Stimulated activated naive CD8-positive, alpha-beta T cell treated with anti-CD3 and anti-CD28 coated beads, Interleukin-15, Interleukin-2, amounts not matched to agents 100 U/mL and 50 U/mL, for 24 hours (primary cell): ENCODE results near the gene HCFC2.
A peak's percentile ranks its signal among the peaks of the same experiment; 100 is the strongest.
"Not testable (repeated sequence)": the region's sequence is repeated elsewhere in the genome, so short reads cannot be mapped to it uniquely, and the experiment has no call there.

Experiments used
- ATAC-seq: fragments of 150-1000 bp; cut with Tn5 transposase; one replicate; pipeline ENCODE4 v1.10.0; 2021
- DNase-seq: peaks from one replicate; pipeline ENCODE4 v3.0.0; 2021

Gene HCFC2

GRCh38 chr12:104064031-104064841, at the start of gene HCFC2:
HCFC2 (plus strand) TSS chr12:104064531; CDS start chr12:104064561, 30 bp downstream.
- ATAC-seq (peak; percentile 96), DNase-seq (peak; percentile 91)

GRCh38 chr12:104021862-104022261, 42.5 kb upstream of the HCFC2 start:
- ATAC-seq = not testable (repeated sequence)

GRCh38 chr12:104022786-104023185, 41.5 kb upstream of the HCFC2 start:
- no peak for ATAC-seq
- no peak for DNase-seq

More at GRCh38 chr12:104021862-104022261, 42.5 kb upstream of the HCFC2 start:
- DNase-seq = not testable (repeated sequence)

GRCh38 chr12:104023710-104024109, 40.6 kb upstream of the HCFC2 start:
- ATAC-seq (no peak), DNase-seq (no peak)

GRCh38 chr12:104024348-104024747, 40.0 kb upstream of the HCFC2 start:
- ATAC-seq (no peak), DNase-seq (no peak)

- no peak for DNase-seq
Measured at GRCh38 chr12:104025771-104026170, 38.6 kb upstream of the HCFC2 start.

GRCh38 chr12:104026841-104027599, 37.3 kb upstream of the HCFC2 start:
- DNase-seq (no peak), ATAC-seq (no peak)

More at GRCh38 chr12:104025771-104026170, 38.6 kb upstream of the HCFC2 start:
- no peak for ATAC-seq

- ATAC-seq = peak; percentile 55
- not testable (repeated sequence) for DNase-seq
Measured at GRCh38 chr12:104030596-104030995, 33.7 kb upstream of the HCFC2 start.

- not testable (repeated sequence) for DNase-seq, ATAC-seq
Measured at GRCh38 chr12:104036143-104036542, 28.2 kb upstream of the HCFC2 start.

GRCh38 chr12:104039769-104040168, 24.6 kb upstream of the HCFC2 start:
- DNase-seq, ATAC-seq: not testable (repeated sequence)

- ATAC-seq (no peak), DNase-seq (no peak)
Measured at GRCh38 chr12:104042580-104042979, 21.8 kb upstream of the HCFC2 start.

GRCh38 chr12:104044158-104044557, 20.2 kb upstream of the HCFC2 start:
- ATAC-seq = no peak
- DNase-seq = no peak

- DNase-seq = no peak
Measured at GRCh38 chr12:104046306-104046705, 18.0 kb upstream of the HCFC2 start.

GRCh38 chr12:104048162-104048561, 16.2 kb upstream of the HCFC2 start:
- no peak for DNase-seq
- no peak for ATAC-seq

More at GRCh38 chr12:104046306-104046705, 18.0 kb upstream of the HCFC2 start:
- ATAC-seq = no peak

GRCh38 chr12:104048811-104049210, 15.5 kb upstream of the HCFC2 start:
- no peak for DNase-seq
- ATAC-seq = no peak

GRCh38 chr12:104049278-104049902, 14.9 kb upstream of the HCFC2 start:
- ATAC-seq = no peak
- no peak for DNase-seq

GRCh38 chr12:104049903-104050356, 14.4 kb upstream of the HCFC2 start, which contains the start of gene GLT8D2:
GLT8D2 (minus strand) TSS chr12:104050187; CDS start chr12:104019648, 30,539 bp downstream.
- peak; percentile 15 for DNase-seq
- ATAC-seq = no peak

GRCh38 chr12:104050436-104050835, 13.9 kb upstream of the HCFC2 start:
- DNase-seq (no peak), ATAC-seq (no peak)

GRCh38 chr12:104054681-104055346, 9.5 kb upstream of the HCFC2 start:
- ATAC-seq (no peak), DNase-seq (no peak)

GRCh38 chr12:104055686-104056388, 8.5 kb upstream of the HCFC2 start:
- ATAC-seq = no peak

GRCh38 chr12:104056419-104056972, 7.8 kb upstream of the HCFC2 start:
- DNase-seq (no peak), ATAC-seq (no peak)

More at GRCh38 chr12:104055686-104056388, 8.5 kb upstream of the HCFC2 start:
- DNase-seq = no peak
